Raji (cell line): ENCODE results near the gene KCNF1.

Source experiments
- POLR2A ChIP-seq: IDR thresholded peaks from 2 replicates; pipeline ENCODE4 v1.6.1; 2011; ENCODE audit warnings: low read depth, low read length, control low read depth; ENCODE audit not compliant: insufficient read depth

The KCNF1 gene

DNA sequence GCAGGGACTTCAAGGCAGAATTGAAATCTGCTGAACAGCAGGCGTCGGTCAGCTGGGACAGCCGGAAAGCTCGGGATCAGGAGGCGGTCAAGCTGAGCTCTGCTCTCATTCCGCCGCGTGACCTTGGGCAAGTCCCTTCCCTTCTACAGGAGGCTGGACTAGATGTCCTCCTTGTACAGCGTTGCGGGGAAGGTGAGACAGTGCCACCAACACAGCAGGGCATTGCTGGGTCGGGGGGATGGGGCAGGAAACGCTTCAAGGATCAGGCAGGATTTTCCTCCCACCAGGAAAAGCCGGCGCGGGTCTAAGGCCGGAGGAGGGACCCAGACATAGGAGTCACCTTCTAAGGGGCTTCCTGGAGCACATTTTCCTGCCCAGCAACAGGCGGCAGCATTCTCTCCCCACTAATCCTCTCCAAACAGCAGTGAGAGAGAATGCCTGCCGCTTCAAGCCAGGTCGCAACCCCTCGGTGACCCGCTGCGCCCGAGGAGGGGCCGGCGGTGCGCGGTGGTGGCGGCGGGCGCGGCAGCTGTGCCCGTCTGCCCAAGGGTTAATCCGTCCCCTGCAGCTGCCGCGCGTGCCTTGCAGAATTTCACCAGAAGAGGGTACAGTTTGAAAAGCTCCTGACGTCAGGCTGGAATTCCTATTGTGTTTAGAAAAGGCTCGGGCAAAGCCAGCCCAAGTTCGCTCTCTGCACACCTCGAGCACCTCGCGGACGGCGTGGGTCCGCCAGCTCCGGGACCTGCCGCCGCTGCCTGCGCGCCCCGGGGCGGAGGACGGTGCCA, at the start of gene KCNF1:
KCNF1 (plus strand) TSS at position 644 of the 785 bp plus-strand sequence. CDS start 493 bp downstream, outside the sequence.
- TF ChIP-seq POLR2A: no peak

GRCh38 chr2:10862330-10862729, 49.4 kb upstream of the KCNF1 start:
- no peak for TF ChIP-seq POLR2A

GRCh38 chr2:10863047-10863446, 48.7 kb upstream of the KCNF1 start:
- TF ChIP-seq POLR2A: no peak

GRCh38 chr2:10863837-10864236, 47.9 kb upstream of the KCNF1 start:
- TF ChIP-seq POLR2A: no peak

GRCh38 chr2:10864251-10864650, 47.5 kb upstream of the KCNF1 start:
- TF ChIP-seq POLR2A: no peak

DNA sequence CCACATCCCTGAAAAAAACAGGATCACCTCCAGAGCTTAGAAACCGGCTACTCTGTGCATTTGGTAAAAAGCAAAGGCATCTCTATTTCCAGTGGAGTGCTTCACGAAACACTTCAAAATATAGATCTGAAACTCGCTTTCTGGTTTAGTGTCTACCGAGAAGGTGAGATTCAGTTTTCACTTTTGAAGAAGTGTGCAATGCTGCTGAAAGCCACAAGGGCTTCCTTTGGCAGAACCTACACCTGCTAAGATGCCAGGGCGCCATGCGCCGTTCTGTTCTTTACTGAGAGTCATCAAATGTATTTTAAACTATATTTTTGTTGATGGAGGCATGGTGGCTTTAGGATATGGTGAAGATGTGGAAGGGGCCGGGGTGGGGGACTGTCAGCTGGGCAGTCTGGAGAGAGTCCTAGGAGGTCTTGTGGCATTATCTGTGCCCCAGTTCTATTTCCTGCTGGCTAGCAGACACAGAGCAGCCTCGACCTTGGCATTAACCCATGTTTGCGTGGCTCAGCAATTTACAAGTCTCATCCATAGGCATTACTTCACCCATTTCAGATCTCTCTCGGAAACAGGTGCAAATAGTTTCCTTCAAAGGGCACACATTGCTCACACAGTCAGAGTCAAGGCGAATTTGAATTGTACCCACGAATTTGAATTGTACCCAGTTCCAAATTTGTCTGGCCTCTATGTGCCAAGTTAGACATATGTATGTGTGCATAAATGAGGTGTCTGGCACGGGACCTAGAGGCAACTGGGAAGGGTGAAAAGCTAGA, 46.7 kb upstream of the KCNF1 start:
- no peak for TF ChIP-seq POLR2A

GRCh38 chr2:10865841-10866240, 45.9 kb upstream of the KCNF1 start:
- TF ChIP-seq POLR2A: no peak

GRCh38 chr2:10867692-10868420, 43.9 kb upstream of the KCNF1 start:
- TF ChIP-seq POLR2A: no peak

- TF ChIP-seq POLR2A: no peak
Measured at GRCh38 chr2:10868465-10869314, 43.0 kb upstream of the KCNF1 start.

DNA sequence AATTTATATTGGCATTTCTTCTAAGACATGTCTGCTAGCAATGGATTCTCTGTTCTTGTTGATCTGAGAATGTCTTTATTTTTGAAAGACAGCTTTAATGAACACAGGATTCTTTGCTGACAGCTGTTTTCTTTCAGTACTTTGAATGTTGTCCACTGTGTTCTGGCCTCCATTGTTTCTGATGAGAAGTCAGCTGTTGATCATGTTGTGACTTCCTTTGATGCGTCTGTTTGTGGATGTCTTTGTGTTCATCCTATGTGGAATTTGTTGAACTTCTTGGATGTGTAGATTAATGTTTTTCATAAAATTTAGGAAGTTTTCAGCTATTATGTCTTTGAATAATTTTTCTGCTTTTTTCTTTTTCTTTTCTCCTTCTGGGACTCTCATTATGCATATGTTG, 39.8 kb upstream of the KCNF1 start:
- TF ChIP-seq POLR2A: no peak

DNA sequence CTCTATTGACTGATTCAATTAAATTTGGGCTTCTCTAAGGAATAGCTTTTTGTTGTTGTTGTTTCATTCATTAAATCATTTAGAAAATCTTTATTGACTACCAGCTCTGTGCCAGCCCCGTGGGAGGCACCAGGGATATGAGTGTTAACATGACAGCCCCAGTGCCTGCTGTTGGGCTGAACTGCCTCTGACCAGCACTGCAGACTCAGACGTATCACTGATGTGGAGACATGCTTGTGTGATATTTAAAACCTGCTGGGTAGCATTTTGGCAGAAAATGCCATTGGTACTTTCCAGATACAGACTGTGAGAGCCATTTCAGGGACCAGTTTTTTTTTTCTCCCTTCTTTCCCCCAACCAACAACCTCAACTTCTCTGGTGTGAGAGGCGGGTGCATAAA, 38.6 kb upstream of the KCNF1 start:
- TF ChIP-seq POLR2A: no peak

DNA sequence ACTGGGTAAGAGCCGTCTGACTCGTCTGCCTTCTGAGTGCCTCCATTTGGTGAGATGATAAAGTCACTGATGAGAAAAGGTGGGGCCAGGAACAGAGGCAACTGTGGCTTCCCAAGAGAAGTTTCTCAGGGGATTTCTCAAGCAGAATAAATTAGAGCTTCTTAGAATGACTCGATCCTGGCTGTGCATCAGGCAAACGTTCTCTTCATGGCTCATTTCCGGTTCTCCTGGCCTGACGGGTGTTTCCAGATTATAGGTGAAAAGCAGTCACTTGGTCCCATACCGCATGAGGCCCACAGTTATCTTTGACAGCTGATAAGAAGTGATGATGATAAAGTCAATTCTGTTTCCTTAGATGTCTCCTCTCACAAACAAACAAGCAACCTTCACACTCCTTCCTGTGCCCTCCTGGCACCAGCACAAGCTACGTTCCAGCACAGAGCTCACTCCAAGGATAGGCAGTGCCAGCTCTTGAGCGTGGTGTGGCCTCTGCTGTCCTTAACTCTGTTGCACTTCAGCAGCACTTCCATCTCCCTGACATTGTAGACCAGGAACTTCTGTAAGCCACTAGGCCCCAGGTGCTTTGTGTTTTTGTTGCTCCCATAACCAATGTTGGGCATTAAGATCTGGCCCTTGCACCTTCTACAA, 37.8 kb upstream of the KCNF1 start:
- no peak for TF ChIP-seq POLR2A

- no peak for TF ChIP-seq POLR2A
Measured at GRCh38 chr2:10875126-10875525, 36.6 kb upstream of the KCNF1 start.

DNA sequence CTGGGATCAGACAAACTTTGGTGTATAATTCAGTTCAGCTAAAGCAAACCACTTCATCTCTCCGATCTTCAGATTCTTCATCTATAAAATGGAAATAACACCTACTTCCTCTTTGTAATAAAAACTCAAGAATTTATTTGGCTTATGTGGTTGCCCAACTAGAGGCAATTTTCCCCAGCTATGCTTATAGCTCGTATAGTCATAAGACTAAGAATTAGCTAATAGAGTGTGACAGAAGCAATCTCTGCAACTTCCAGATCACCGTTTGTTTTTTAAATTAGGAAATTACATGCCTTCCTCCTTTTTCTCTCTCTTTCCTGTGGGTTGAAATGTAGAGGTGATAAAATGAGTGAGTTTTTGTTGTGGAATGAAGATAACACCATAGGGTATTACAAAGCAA, 35.3 kb upstream of the KCNF1 start:
- TF ChIP-seq POLR2A: no peak

DNA sequence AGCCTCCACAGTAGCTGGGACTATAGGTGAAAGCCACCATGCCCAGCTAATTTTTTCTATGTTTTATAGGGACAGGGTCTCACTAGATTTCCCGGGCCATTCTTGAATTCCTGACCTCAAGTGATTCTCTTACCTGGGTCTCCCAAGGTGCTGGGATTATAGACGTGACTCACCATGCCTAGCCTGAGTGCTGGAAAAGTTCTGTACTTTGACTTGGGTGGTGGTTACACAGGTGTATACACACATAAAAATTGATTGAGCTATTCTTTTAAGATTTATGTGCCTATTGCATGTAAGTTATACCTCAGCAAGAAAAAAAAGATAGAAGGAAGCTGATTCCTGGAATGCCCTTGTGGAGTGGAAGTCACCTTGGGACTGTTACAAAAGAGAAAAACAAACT, 34.8 kb upstream of the KCNF1 start:
- TF ChIP-seq POLR2A: no peak

DNA sequence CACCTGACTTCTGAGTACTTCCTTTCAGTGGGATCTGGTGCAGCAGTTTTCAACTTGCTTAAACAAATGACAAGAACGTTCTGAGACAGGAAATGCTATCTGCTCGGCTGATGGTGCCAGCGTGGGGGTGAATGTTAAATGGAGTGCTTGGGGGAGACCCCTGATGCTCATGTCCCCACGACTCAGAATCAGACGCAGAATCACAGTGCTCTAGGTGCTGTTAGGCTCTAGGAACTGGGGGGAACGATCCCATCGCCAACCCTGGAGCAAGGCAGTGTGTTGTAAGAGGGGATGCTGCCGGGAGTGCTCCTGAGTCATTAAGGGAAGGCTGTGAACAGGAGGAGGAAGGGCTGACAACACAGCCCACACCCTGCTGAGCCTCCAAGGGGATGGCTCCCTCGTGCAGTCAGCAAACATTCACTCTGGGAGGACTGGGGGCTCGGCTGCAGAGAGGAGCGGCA, 34.1 kb upstream of the KCNF1 start:
- TF ChIP-seq POLR2A: no peak
